ENCODE results near the gene NCS1. TPM values are rescaled to one million over a fixed set of nuclear protein-coding genes. Genes with fewer than 3 reads are reported as not detected.

The NCS1 gene
- total RNA-seq, 2 donors from 2014 or later = 50.8 to 58.3 TPM

DNA sequence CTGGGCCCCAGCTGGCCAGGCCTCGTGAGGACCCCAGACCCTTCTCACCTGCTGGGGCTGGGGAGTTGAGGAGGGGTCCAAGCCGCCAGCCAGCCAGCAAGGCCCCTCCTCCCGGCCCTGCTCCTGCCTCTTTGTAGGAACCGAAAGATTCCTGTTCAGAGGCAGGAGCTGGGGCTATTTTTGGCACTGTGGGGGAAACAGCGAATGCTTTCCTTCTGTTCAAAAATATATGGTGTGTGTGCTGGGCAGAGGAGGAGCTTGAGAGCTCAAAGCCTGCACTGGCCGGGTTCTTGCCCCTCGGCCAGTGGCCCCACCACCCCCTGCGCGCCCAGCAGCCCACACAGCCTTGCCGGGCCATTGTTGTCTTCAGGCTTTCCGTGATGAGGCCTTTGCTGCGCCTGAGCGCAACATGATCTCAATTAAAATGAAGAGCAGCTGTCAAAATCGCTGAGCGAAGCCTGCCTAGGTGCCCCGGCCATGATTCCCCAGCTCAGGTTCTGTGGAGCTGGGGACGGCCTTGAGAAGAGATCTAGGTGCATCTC is 13.4 kb downstream of the NCS1 start:
- H3K27ac ChIP-seq = peak overlapping the region; percentile 88 to 94
- H3K4me3 ChIP-seq = peak overlapping the region; percentile 65
- H3K4me1 ChIP-seq (ENCODE audit: control insufficient read depth in 1 of 2, low read depth in 2 of 2) = peaks cover 34 to 86% of the 10 kb centered on the region in 2 donors

DNA sequence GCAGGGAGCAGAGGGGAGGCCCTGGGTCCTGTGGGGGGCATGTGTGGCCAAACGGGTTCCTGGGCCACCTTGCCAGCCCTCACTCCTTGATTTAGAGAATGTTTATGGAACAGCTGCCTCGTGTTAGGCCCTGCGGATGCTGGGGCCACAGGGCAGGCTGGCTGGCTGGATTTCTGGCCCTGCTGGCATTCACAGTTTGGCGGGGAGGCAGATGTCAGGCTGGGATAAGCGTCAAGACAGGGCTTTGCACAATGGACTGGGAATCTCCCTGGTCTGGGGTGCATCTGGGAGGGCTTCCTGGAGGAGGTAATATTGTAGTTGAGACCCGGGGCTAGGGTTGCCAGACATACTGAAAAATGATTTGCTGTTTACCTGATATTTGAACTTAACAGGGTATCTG is 13.8 kb downstream of the NCS1 start:
- H3K4me3 ChIP-seq = peak overlapping the region; percentile 65
- no peak for ATAC-seq (ENCODE audit: insufficient number of reproducible peaks, low FRiP score, low read depth)
- H3K36me3 ChIP-seq = no peaks in the 10 kb centered on the region
- H3K27me3 ChIP-seq (replicated peaks; ENCODE audit: insufficient read depth) = no peaks in the 10 kb centered on the region
- DNase-seq (ENCODE audit: low spot score) = no peak
- H3K9me3 ChIP-seq = no peaks in the 10 kb centered on the region
- peaks cover 34 to 87% of the 10 kb centered on the region in 2 donors for H3K4me1 ChIP-seq (ENCODE audit: control insufficient read depth in 1 of 2, low read depth in 2 of 2)
- peak overlapping the region; percentile 88 to 94 for H3K27ac ChIP-seq
- no peak for TF ChIP-seq CTCF (IDR thresholded peaks at IDR 0.05)

More for the DNA sequence above, 13.4 kb downstream of the NCS1 start:
- Histone ChIP-seq H3K9me3 (no peaks in the 10 kb centered on the region), H3K36me3 (no peaks in the 10 kb centered on the region), H3K27me3 (replicated peaks; ENCODE audit: insufficient read depth) (no peaks in the 10 kb centered on the region)
- ATAC-seq (ENCODE audit: insufficient number of reproducible peaks, low FRiP score, low read depth) (no peak), DNase-seq (ENCODE audit: low spot score) (no peak)
- TF ChIP-seq CTCF (IDR thresholded peaks at IDR 0.05) = no peak

DNA sequence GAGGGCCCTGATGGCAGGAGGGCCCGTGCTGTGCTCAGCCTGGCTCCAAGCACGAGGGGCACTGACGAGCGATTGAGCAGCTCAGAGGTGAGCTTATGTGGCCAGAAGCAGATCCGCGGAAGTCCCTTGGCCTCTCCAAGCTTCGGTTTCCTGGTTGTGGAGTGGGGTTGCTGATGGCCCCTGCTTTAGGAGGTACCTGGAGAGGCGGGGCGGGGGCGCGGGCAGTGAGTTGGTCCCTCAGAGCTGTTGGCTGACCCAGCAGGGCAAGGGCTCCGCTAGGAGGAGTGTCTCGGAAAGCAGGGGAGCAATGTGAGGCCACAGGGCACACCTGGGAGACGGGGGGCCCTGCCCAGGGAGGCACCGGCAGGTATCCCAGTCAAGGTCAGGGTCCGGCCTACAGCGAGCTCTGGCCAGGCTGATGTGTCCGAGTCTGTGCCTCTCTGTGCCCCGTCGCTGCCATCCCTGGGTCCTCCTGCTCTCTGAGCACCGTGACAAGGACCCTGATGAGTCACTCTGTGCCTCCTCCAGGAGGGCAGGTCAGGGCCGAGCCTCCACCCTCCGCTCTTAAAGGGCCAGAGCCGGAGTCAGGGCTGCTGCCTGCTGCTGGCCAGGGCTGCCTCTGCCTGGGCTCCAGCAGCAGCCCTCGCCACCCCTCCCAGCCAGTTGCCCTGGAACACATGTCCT is 14.8 kb downstream of the NCS1 start:
- H3K27me3 ChIP-seq (replicated peaks; ENCODE audit: insufficient read depth) = no peaks in the 10 kb centered on the region
- peak overlapping the region; percentile 65 for H3K4me3 ChIP-seq
- peak overlapping the region; percentile 88 to 94 for H3K27ac ChIP-seq
- ATAC-seq (ENCODE audit: insufficient number of reproducible peaks, low FRiP score, low read depth) (no peak), DNase-seq (ENCODE audit: low spot score) (no peak)
- H3K4me1 ChIP-seq (ENCODE audit: control insufficient read depth in 1 of 2, low read depth in 2 of 2) = peaks cover 34 to 96% of the 10 kb centered on the region in 2 donors
- no peak for TF ChIP-seq CTCF (IDR thresholded peaks at IDR 0.05)
- H3K9me3 ChIP-seq = no peaks in the 10 kb centered on the region
- H3K36me3 ChIP-seq = no peaks in the 10 kb centered on the region

DNA sequence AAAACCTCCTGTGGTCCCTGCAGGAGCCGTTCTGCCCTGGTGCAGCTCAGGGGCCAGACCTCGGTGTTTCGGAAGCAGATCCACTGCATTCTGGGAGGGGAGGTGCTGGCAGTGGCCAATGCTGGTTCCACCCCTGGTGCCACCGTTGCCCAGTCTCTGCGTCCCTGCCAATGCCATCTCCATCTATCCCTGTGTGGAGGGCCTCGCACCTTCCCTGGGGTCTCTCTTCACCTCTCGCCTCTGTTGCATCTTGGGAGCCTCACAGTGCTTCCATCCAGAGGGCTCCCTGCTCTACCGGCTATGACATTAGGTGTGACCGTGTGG is 15.3 kb downstream of the NCS1 start:
- H3K27me3 ChIP-seq (replicated peaks; ENCODE audit: insufficient read depth) = no peaks in the 10 kb centered on the region
- no peaks in the 10 kb centered on the region for H3K9me3 ChIP-seq
- ATAC-seq (ENCODE audit: insufficient number of reproducible peaks, low FRiP score, low read depth) (no peak), DNase-seq (ENCODE audit: low spot score) (no peak)
- no peak for TF ChIP-seq CTCF (IDR thresholded peaks at IDR 0.05)
- peaks cover 34 to 96% of the 10 kb centered on the region in 2 donors for H3K4me1 ChIP-seq (ENCODE audit: control insufficient read depth in 1 of 2, low read depth in 2 of 2)
- peak overlapping the region; percentile 65 for H3K4me3 ChIP-seq
- H3K27ac ChIP-seq = peak overlapping the region; percentile 88 to 94
- H3K36me3 ChIP-seq = no peaks in the 10 kb centered on the region

DNA sequence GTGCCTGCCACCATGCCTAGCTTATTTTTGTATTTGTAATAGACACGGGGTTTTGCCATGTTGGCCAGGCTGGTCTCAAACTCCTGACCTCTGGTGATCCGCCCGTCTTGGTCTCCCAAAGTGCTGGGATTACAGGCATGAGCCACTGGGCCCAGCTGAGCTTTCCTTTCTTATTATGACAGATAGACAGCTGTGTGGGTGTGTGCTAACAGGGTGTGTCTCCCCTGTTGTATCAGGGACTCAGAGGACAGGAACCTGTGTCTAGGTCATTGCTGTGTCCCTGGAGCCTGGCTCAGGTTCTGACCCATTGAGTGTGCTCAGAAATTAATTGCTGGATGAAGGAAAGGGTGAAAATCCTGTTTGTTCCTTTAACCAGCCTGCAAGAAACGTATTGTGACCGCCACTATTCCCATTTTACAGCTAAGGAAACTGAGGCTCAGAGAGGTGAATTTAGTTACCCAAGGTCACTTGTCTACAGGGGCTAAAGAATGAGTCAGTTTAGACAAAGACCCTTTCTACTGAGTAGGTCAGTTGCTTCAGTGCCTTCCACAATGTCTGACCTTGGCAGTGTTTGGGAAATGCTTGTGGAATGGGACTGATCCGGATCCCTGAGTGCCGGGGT is 16.8 kb downstream of the NCS1 start:
- no peaks in the 10 kb centered on the region for H3K36me3 ChIP-seq
- H3K4me3 ChIP-seq = no peak overlapping the region
- peaks cover 28 to 98% of the 10 kb centered on the region in 2 donors for H3K4me1 ChIP-seq (ENCODE audit: control insufficient read depth in 1 of 2, low read depth in 2 of 2)
- no peak for DNase-seq (ENCODE audit: low spot score)
- no peaks in the 10 kb centered on the region for H3K9me3 ChIP-seq
- peak overlapping the region in 1 of 2 donors; percentile 35 for H3K27ac ChIP-seq
- no peaks in the 10 kb centered on the region for H3K27me3 ChIP-seq (replicated peaks; ENCODE audit: insufficient read depth)
- no peak for ATAC-seq (ENCODE audit: insufficient number of reproducible peaks, low FRiP score, low read depth)
- TF ChIP-seq CTCF (IDR thresholded peaks at IDR 0.05) = no peak

All from thoracic aorta (tissue), 2 donors.